GM20431 (cell line): ENCODE measurements around the gene TOP3A.

ENCODE experiments used
- in situ Hi-C: fragments of 300-500 bp; cut with MseI, MboI; formaldehyde crosslinking; loops from one replicate; pipeline ENCODE4 v1.15.0; 2020; ENCODE audit warnings: low sequenced_read_pairs; ENCODE audit not compliant: unreplicated experiment

The TOP3A gene

DNA sequence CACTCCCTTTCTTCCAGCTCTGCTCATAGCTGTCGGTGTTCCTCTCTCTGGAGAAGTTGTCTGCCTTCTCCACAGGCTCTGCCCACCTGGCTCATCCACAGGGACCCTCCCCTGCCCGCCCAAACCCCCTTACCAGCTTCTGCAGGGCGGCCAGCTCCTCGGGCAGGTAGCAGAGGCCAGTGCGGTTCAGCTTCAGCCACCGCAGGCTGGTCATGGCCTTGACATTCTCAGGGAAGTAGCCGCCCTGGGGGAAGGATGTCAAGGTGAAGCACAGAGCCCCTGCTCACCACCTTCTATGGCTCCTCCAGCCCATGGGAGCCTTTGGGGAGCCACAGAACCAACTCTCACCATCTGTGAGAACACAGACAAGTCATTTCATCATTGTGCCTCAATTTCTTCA is 58.0 kb downstream of the TOP3A start:
- in situ Hi-C loops: no loop called here

- in situ Hi-C loops: no loop called here
Observed at GRCh38 chr17:18256351-18256750, 58.4 kb downstream of the TOP3A start.

GRCh38 chr17:18254888-18255649 is 59.7 kb downstream of the TOP3A start:
- in situ Hi-C loops: no loop called here

DNA sequence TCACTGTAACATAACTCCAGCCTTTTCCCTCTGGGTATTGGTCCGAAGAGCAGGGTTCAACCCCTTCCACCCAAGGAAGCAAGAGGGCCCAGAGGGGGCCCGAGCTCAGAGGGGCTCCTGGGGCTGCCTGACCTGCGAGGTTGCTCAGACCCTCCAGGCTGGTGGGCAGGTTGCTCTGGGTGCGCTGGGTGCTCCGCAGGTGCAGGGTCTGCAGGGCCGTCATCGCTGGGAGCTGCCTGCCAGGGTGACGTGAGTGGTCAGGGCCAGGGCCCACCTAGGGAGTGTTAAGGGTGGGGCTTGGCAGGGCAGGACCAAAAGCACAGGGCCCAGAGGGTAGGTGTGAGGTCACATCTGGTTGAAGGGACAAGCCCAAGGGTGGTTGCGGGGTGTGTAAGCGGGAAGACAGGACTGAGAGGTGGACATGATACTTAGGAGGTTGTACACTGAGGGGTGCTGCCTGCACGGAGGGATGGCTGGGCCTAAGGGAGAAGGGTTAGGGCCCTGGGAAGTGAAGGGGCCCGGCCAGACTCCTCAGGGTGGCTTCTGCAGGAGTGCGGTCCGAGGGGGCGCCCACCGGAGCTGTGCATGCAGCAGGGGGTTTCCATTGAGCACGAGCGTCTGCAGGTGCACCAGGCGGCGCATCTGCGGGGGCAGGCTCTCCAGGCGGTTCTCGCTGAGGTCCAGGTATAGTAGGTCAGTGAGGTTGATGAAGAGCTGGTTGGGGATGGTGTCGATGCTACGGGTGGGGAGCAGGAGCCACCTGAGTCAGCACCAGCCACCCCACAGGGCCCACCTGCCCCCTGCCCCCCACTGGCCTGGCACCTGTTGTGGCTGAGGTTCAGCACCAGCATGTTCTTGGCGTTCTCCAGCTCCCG is 60.6 kb downstream of the TOP3A start:
- in situ Hi-C loops: no loop called here

DNA sequence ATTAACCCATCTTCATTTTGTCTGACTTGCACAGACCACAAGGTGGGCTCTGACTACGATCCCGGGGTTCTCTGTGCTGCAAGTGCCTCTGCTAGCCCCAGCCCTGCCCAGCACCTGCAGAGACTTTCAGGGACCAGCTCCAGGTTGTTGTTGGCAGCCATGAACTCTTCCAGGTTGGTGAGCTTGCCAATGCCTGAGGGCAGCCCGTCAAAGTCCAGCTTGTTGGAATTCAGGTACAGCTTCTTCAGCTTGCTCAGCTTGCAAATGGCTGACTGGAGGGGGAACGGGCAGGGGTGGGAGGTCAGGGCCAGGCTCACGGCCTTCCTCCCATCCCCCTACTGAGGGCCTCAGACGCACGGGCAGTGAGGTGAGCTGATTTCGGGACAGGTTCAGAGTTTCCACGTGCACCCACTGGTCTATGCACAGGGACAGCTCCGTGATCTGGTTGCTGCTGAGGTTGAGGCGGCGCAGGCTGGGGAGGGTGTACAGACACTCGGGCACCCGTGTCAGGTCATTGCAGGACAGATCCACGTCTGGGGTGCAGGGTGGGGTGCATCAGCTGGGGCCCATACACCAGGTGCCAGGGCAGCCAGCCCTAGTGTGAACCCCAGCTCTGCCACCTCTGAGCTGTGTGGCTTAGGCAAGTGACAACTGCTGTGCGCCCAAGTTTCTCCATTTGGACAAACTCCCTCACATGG is 61.5 kb downstream of the TOP3A start:
- in situ Hi-C loops: no loop called here

- in situ Hi-C loops: no loop called here
Observed at GRCh38 chr17:18252160-18252559, 62.6 kb downstream of the TOP3A start.

GRCh38 chr17:18251204-18251603 is 63.6 kb downstream of the TOP3A start:
- in situ Hi-C loops: no loop called here

DNA sequence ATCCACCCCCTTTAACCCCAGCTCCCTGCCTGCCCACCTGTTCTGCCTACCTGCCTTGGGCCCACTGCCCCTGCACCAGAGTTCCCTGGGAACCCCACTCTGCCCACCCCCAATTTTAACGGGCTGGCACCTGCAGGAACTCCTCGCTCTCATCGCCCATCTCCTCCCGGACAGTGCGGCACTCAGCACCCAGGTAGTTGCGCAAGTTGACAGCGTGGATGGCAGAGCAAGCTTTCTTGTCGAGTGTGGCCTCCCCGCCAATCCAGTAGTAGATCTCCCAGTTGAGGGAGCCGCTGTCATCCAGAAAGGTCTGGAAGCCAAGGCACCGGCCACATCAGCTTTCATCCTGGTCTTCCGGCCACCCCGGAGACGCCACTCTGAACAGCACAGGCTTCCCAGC is 64.1 kb downstream of the TOP3A start:
- in situ Hi-C loops: no loop called here

DNA sequence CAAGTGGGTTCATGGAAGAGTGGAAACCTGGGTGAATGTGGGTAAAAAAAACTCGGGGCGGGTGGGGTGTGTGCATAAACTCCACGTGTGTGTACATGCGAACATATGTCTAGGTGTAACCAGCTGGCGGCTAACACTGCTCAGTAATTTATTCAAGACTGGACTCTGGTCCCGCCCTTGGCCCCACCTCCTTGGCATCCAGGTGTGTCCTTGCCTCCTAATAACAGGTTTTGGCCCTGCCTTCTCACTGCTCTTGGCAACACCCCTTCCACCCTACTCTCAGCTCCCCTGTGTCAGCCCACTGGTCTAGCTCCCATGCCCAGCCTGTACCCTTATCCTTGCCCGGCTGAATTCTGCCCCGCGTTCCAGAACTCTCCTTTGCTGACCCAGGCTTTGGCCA is 64.5 kb downstream of the TOP3A start:
- in situ Hi-C loops: no loop called here

DNA sequence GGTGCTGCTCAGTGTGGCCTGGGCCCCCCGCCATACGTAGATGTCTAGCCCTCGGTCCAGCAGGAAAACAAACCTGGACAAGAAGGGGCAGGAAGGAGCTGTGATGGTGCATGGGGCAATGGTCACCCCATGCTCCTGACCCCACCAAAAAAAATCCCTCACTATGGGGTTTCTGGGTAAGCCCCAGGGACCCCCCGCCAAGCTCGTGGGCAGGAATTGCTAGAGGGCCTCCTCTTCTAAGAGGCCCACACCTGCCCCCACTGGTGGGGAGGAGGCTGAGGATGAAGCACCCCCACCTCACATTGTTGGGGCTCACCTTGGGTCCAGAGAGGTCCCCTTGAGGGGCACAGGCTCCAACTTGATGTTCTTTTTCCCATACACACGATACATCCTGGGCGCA is 66.0 kb downstream of the TOP3A start:
- in situ Hi-C loops: no loop called here

DNA sequence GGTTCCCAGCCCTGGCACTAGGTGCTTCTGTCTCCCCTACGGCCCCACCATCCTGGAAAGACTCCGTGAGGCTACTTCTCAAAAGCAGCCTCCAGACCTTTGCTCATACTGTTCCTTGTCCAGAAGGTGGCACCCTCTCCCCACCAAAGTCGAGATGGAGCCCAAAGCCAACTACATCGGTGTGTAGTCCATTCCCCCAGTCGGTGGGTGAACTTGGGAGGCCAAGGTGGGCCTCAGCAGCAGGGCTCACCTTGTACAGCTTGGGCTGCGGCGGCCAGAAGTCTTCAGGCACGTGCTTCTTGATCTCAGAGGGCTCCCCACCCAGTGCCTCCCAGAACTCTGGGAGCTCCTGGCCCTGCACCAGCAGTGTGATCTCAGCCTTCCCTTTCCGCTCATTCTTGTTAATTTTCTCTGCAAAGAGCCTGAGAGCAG is 66.5 kb downstream of the TOP3A start:
- in situ Hi-C loops: no loop called here

- in situ Hi-C loops: no loop called here
Observed at GRCh38 chr17:18247613-18248001, 67.2 kb downstream of the TOP3A start.

GRCh38 chr17:18246880-18247612 is 67.7 kb downstream of the TOP3A start:
- in situ Hi-C loops: no loop called here

DNA sequence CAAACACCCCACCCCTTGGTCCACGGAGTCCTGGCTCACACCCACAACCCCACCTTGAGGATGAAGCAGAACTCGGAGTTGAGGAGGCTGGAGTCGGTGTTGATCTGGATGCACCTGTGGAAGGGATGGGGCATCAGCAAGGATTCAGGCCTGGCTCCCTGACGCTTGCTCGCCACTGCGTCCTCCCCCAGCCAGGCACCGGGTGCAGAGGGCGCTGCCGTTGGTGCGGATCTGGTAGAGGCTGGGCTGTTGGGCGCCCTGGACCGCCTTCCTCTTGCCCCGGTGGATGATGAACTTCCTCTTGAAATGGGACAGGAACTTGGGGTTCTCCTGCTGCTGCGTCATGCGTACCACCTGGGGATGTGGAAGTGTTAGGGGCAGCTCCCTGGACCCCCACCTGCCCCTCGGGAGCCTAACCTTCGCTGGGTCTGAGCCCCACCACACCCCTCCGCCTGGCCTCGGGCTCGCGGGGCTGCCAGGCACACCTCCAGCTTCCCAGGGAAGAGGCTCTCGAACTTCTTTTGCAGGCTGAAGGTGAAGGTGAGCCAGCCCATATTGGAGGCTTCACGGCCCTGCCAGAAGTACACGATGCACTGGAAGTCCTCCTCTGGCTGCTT is 68.6 kb downstream of the TOP3A start:
- in situ Hi-C loops: no loop called here

DNA sequence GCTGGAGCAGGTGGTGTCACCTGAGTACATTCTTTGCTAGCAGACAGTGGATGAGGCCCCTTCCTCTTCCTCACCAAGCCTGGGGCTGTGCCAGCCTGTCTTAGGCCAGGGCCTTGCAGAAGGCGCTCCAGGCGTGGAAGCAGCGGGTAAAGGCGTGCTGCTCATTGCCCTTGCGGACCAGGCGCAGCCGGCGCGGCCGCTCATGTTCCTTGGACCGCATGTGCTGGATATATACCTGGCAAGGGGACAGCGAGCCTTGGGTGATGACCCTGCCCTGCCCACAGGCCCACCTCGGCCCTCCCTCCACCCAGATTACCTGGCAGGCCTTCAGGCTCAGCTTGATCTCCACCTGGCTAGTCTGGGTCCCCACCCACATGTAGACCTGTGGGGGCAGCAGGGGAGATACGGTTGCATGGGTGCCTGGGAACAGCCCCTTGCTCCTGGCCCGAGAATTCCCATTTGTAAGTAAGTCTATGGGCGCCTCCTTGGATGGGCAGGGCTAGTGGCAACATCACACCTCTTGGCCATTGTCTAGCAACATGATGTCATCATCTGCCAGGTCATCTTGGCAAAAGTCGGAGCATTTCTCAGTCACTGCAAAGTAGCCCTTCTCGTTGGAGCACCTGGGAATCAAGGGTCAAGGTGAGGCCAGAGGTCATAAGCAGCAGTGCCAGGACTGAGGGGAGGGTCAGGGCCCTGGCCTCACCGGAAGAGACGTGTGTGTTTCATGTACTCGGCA is 69.6 kb downstream of the TOP3A start:
- in situ Hi-C loops: no loop called here

- in situ Hi-C loops: no loop called here
Observed at GRCh38 chr17:18241229-18241871, 73.4 kb downstream of the TOP3A start.

- in situ Hi-C loops: no loop called here
Observed at GRCh38 chr17:18240449-18240848, 74.3 kb downstream of the TOP3A start.

GRCh38 chr17:18238299-18238698 is 76.5 kb downstream of the TOP3A start:
- in situ Hi-C loops: no loop called here

- in situ Hi-C loops: no loop called here
Observed at GRCh38 chr17:18237461-18237860, 77.3 kb downstream of the TOP3A start.
